GM20000 (cell line): ENCODE measurements around the gene RPSA.
"Not testable (repeated sequence)": the region's sequence is repeated elsewhere in the genome, so short reads cannot be mapped to it uniquely, and the experiment has no call there.

Experiments
- DNase-seq: peaks from one replicate; pipeline ENCODE4 v3.0.0; 2012; ENCODE audit warnings: low spot score
- CTCF ChIP-seq: IDR thresholded peaks from 2 replicates; pipeline ENCODE4 v1.5.1; 2012; ENCODE audit warnings: mild to moderate bottlenecking, control low read depth; ENCODE audit errors: extremely low read depth, missing control alignments

The RPSA gene

GRCh38 chr3:39414421-39414907, 7.9 kb downstream of the RPSA start:
- no peak for TF ChIP-seq CTCF
- no peak for DNase-seq

GRCh38 chr3:39415302-39415701, 8.8 kb downstream of the RPSA start:
- DNase-seq, result not testable (repeated sequence)

GRCh38 chr3:39415983-39416382, 9.5 kb downstream of the RPSA start:
- no peak for TF ChIP-seq CTCF
- no peak for DNase-seq

- not testable (repeated sequence) for DNase-seq
These were observed 10.5 kb downstream of the RPSA start for GRCh38 chr3:39416998-39417397.

- not testable (repeated sequence) for DNase-seq
These were observed 12.2 kb downstream of the RPSA start for GRCh38 chr3:39418556-39419225.

- DNase-seq, result no peak
- TF ChIP-seq CTCF, result no peak
These were observed 13.3 kb downstream of the RPSA start for GRCh38 chr3:39419742-39420315.

GRCh38 chr3:39420543-39420942, 14.0 kb downstream of the RPSA start:
- DNase-seq, result no peak
- no peak for TF ChIP-seq CTCF

- TF ChIP-seq CTCF, result no peak
- DNase-seq, result no peak
These were observed 17.0 kb downstream of the RPSA start for GRCh38 chr3:39423436-39423970.

GRCh38 chr3:39426312-39426711, 19.8 kb downstream of the RPSA start:
- TF ChIP-seq CTCF, result no peak
- no peak for DNase-seq
